Ovary (tissue), 9 donors: ENCODE results near the gene TRPM3. TPM values are rescaled to one million over a fixed set of nuclear protein-coding genes. Genes with fewer than 3 reads are reported as not detected.

Source experiments
- DNase-seq, 5 donors: peaks; one replicate each; pipeline ENCODE4 v3.0.0-alpha.2; 2019 to 2020
- H3K27ac ChIP-seq, 2 donors: fragments of 200-600 bp; one replicate each; pipeline versions ENCODE4 v1.5.1 to v1.8.0; 2019 to 2022
- H3K27me3 ChIP-seq: fragments of 200-600 bp; one replicate; pipeline ENCODE4 v1.8.0; 2022
- H3K36me3 ChIP-seq: fragments of 200-600 bp; sonication (generic); one replicate; pipeline ENCODE4 v1.5.1; 2019
- H3K4me1 ChIP-seq: one replicate; pipeline ENCODE4 v1.8.1; 2013; ENCODE audit warnings: mild to moderate bottlenecking, moderate library complexity; ENCODE audit not compliant: insufficient read depth
- H3K4me3 ChIP-seq: fragments of 200-600 bp; sonication (generic); one replicate; pipeline ENCODE4 v1.5.1; 2017
- H3K9me3 ChIP-seq, 2 donors: fragments of 200-600 bp in 1 of 2; sonication (generic) in 1 of 2; one replicate each; pipeline versions ENCODE4 v1.5.1 to v1.8.1; 2013 to 2019; ENCODE audit warnings: mild to moderate bottlenecking in 1 of 2, moderate library complexity in 1 of 2
- EP300 ChIP-seq: sonication (generic); formaldehyde crosslinking; IDR thresholded peaks from one replicate; pipeline ENCODE4 v1.6.1; 2017; ENCODE audit warnings: antibody characterized with exemption
- POLR2A ChIP-seq: fragments of 450-650 bp; IDR thresholded peaks from one replicate; pipeline ENCODE4 v1.6.1; 2017; ENCODE audit warnings: antibody characterized with exemption, mild to moderate bottlenecking, moderate library complexity
- WGBS, 3 donors: extraction: QIAGEN DNeasy Blood & Tissue Kit in 1 of 3; methylation state at CpG; one replicate each; pipeline versions ENCODE4 v1.1.5 to v1.1.7; 2013 to 2017; 5-methylcytosine and 5-hydroxymethylcytosine counted together
- intact Hi-C, 4 donors: fragments of 100-400 bp; cut with DNase I; formaldehyde crosslinking; loops; one replicate each; pipeline versions ENCODE4 v1.11.0 to v1.15.1; 2022 to 2023
- polyA plus RNA-seq, 2 donors: library from polyadenylated mRNA; stranded (reverse); fragments of 200-250 nt in 1 of 2; fragments of 350-450 nt in 1 of 2; fragmentation: Illumina TruSeq in 1 of 2; extraction: RNeasy Lipid Tissue Mini Kit (QIAGEN cat#74804) in 1 of 2; gene quantifications; one replicate each; pipeline ENCODE4 v1.2.3, GENCODE V29; 2013 to 2014
- total RNA-seq, 7 donors: library from RNA; depleted of rRNA in 2 of 7; stranded (reverse); fragments of >200 nt in 2 of 7; fragmentation: NEBNext Ultra II Directional in 3 of 7; extraction: Animal tissue kit (Norgen Biotek cat#: 25700) in 3 of 7; gene quantifications; one replicate each; pipeline versions ENCODE4 v1.1.0 to v1.2.4, GENCODE V29; 2016 to 2023
- TF ChIP-seq, protein P1 (sequence below), 3 donors: fragments of 450-650 bp in 2 of 3; fragments of 200-600 bp in 1 of 3; IDR thresholded peaks; one replicate each; pipeline versions ENCODE4 v1.5.1 to v1.8.0; 2016 to 2022; ENCODE audit warnings: antibody characterized with exemption in 3 of 3, mild to moderate bottlenecking in 1 of 3
- donor health status: DM: no; HTN: no; CAD: no; lungs with moderate emphysema.
- donor health status: DM: no; HTN: no; CAD: no.
- donor health status: Bipolar disorder and iron deficiency.
- donor health status: DM: yes; HTN: yes; CAD: no.
- donor health status: DM: no; HTN: no; CAD: no.
- donor health status: DM: yes; HTN: yes; CAD: no.

Gene TRPM3
- total and polyA plus RNA-seq, 9 donors, result 0.80 to 18.5 (median 4.6) TPM

DNA sequence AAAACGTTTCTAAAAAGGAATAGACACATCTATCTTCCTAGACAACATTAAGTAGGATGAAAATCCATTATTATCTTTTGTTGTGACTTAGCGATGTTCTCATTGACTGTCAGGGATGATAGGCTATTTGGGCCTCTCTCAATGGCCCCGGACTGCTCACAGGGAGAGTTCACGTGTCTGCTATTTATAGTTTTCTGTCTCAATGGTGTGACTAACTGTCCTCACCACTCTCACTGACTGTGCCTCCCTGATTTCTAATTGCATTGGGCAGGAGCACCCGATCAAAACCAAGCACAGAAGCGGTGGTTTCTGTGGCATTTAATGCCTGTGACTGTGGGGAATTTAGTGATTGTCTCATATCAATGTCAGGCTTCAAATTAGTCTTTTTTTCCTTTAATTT is 420.3 kb downstream of the TRPM3 start:
- no peak for TF ChIP-seq EP300
- TF ChIP-seq, protein P1, sequence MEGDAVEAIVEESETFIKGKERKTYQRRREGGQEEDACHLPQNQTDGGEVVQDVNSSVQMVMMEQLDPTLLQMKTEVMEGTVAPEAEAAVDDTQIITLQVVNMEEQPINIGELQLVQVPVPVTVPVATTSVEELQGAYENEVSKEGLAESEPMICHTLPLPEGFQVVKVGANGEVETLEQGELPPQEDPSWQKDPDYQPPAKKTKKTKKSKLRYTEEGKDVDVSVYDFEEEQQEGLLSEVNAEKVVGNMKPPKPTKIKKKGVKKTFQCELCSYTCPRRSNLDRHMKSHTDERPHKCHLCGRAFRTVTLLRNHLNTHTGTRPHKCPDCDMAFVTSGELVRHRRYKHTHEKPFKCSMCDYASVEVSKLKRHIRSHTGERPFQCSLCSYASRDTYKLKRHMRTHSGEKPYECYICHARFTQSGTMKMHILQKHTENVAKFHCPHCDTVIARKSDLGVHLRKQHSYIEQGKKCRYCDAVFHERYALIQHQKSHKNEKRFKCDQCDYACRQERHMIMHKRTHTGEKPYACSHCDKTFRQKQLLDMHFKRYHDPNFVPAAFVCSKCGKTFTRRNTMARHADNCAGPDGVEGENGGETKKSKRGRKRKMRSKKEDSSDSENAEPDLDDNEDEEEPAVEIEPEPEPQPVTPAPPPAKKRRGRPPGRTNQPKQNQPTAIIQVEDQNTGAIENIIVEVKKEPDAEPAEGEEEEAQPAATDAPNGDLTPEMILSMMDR (IDR thresholded peaks at IDR 0.05), result no peak
- no peak for TF ChIP-seq POLR2A
- intact Hi-C loops, result no loop called here
- no peaks in the 10 kb centered on the region for H3K36me3 ChIP-seq
- no peak for DNase-seq
- H3K27ac ChIP-seq, result no peak overlapping the region
- H3K4me3 ChIP-seq, result no peak overlapping the region
- 56 to 79% (median 63%) methylated on average over 6 of the region's 6 CpGs for WGBS, 3 donors
- no peaks in the 10 kb centered on the region for H3K9me3 ChIP-seq
- H3K27me3 ChIP-seq, result no peaks in the 10 kb centered on the region
- H3K4me1 ChIP-seq, result no peaks in the 10 kb centered on the region

DNA sequence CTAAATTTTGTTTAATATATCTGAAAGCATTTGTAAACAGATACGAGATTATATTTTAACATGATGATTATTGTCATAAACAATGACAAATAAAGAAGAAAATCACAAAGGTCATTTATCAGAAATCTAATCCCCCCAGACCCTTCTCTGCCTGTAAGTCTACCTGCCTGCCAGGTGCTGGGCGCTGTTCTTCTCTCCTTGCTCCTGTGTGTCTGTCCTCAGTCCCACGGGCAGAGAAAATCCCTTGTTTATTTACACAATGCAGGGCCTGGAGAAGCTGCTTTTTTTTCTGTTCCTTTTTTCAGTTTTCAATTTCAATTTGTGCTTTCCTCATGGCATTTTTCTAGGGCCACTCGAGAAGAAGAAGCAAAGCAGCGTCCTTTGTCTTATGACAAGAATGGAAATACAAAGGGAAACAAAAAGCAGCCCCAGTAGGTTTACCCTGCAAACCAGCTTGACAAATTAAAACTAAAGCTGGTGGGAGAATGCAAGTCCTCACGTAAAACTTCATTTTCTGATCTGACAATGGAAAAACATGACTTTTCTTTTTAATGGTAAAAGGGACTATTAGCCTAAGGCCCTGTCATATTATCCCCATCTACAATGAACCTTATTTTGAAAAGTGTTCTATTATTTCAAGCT is 424.6 kb downstream of the TRPM3 start:
- DNase-seq, result no peak
- no peak for TF ChIP-seq EP300
- no peak for TF ChIP-seq POLR2A
- TF ChIP-seq, protein P1 (IDR thresholded peaks at IDR 0.05), result no peak
- Histone ChIP-seq H3K4me3 (no peak overlapping the region), H3K27ac (no peak overlapping the region), H3K4me1 (no peaks in the 10 kb centered on the region), H3K9me3 (no peaks in the 10 kb centered on the region), H3K27me3 (no peaks in the 10 kb centered on the region), H3K36me3 (no peaks in the 10 kb centered on the region)
- WGBS, 3 donors, result 59 to 63% (median 62%) methylated on average over 6 of the region's 6 CpGs
- intact Hi-C loops, result no loop called here

DNA sequence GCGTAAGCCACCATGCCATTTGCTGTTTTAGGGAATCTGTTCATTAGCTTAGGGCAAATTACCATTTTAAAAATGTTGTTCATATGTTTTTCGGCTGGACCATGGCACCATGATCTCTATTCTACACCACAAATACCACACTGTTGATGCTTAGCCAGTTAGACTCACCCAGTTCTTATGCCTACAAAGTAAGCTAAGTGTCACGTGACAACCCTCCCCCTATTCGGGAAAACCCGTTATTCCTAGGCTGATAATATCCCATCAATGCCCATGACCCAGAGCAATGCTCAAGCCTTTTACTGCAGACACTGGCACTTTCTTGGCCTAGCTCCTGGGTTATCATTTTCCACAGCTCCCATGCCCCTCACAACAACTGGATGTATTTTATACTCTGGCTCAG is 426.7 kb downstream of the TRPM3 start:
- Histone ChIP-seq H3K4me1 (no peaks in the 10 kb centered on the region), H3K27me3 (no peaks in the 10 kb centered on the region), H3K4me3 (no peak overlapping the region), H3K9me3 (no peaks in the 10 kb centered on the region), H3K27ac (no peak overlapping the region), H3K36me3 (no peaks in the 10 kb centered on the region)
- 82 to 90% (median 84%) methylated on average over 5 of the region's 5 CpGs for WGBS, 3 donors
- no peak for TF ChIP-seq EP300
- TF ChIP-seq POLR2A, result no peak
- TF ChIP-seq, protein P1 (IDR thresholded peaks at IDR 0.05), result no peak
- no peak for DNase-seq
- intact Hi-C loops, result no loop called here

DNA sequence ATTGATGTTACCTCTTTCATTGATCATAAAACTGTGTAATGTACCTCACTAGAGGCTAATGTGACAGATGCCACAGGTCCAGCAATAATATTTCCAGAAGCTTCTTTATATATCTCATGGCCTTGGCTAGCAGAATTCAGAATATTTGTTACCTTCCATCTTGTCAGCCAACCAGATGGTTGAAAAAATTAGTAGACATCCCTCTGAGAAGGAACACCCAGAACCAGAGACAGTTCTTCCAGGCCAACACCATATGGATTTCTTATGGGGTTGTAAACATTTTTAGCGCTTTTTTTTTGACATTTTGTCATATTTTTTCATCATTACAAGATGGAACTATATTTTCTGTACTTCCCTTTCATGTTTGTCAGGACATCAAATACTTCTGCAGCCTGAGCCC is 428.2 kb downstream of the TRPM3 start:
- Histone ChIP-seq H3K36me3 (no peaks in the 10 kb centered on the region), H3K27me3 (no peaks in the 10 kb centered on the region), H3K4me3 (no peak overlapping the region), H3K9me3 (no peaks in the 10 kb centered on the region), H3K27ac (no peak overlapping the region), H3K4me1 (no peaks in the 10 kb centered on the region)
- 85 to 100% (median 98%) methylated on average over 1 of the region's 1 CpG for WGBS, 3 donors
- TF ChIP-seq POLR2A (no peak), EP300 (no peak)
- TF ChIP-seq, protein P1 (IDR thresholded peaks at IDR 0.05), result no peak
- DNase-seq, result no peak
- intact Hi-C loops, result no loop called here
